OCI-LY1 (cell line): ENCODE results near the gene AGBL1.

ENCODE experiments used
- H2AFZ ChIP-seq: fragments of 200-600 bp; sonication (generic), shearing (Covaris generic); 2 replicates; pipeline ENCODE4 v1.6.0; 2014; ENCODE audit warnings: antibody characterized with exemption, mild to moderate bottlenecking, low read length
- H3F3A ChIP-seq: fragments of 200-600 bp; sonication (generic), shearing (Covaris generic); 2 replicates; pipeline ENCODE4 v1.6.0; 2014; ENCODE audit warnings: mild to moderate bottlenecking, antibody characterized with exemption, low read length, moderate library complexity; ENCODE audit not compliant: insufficient read depth
- H3K27ac ChIP-seq: fragments of 200-600 bp; sonication (generic); 2 replicates; pipeline ENCODE4 v1.5.1; 2014; ENCODE audit warnings: low read length, mixed run types, mild to moderate bottlenecking, low read depth; ENCODE audit not compliant: poor library complexity, severe bottlenecking
- H3K27me3 ChIP-seq: fragments of 200-600 bp; sonication (generic); 2 replicates; pipeline ENCODE4 v1.6.0; 2014; ENCODE audit warnings: antibody characterized with exemption, mild to moderate bottlenecking, low read length, moderate library complexity; ENCODE audit not compliant: insufficient read depth
- H3K36me3 ChIP-seq: fragments of 200-600 bp; sonication (generic); 2 replicates; pipeline ENCODE4 v1.6.1; 2014; ENCODE audit warnings: mild to moderate bottlenecking, antibody characterized with exemption, low read length, moderate library complexity, mixed read lengths; ENCODE audit not compliant: insufficient read depth
- H3K4me1 ChIP-seq: fragments of 200-600 bp; sonication (generic); 2 replicates; pipeline ENCODE4 v1.5.1; 2014; ENCODE audit warnings: mild to moderate bottlenecking, low read length, moderate library complexity; ENCODE audit not compliant: insufficient read depth, severe bottlenecking
- H3K4me2 ChIP-seq: fragments of 200-600 bp; sonication (generic), shearing (Covaris generic); 2 replicates; pipeline ENCODE4 v1.6.1; 2014; ENCODE audit warnings: low read length
- H3K4me3 ChIP-seq: fragments of 200-600 bp; sonication (generic); 2 replicates; pipeline ENCODE4 v1.5.1; 2014; ENCODE audit warnings: low read length, low read depth, mild to moderate bottlenecking, mixed read lengths; ENCODE audit not compliant: poor library complexity, severe bottlenecking
- H3K79me2 ChIP-seq: fragments of 200-600 bp; shearing (Covaris generic); 2 replicates; pipeline ENCODE4 v1.6.1; 2016; ENCODE audit warnings: mixed run types, low read length, mixed read lengths; ENCODE audit not compliant: insufficient read depth
- H3K9ac ChIP-seq: fragments of 200-600 bp; sonication (generic), shearing (Covaris generic); 2 replicates; pipeline ENCODE4 v1.6.1; 2014; ENCODE audit warnings: mild to moderate bottlenecking, low read length, mixed read lengths
- H3K9me2 ChIP-seq: fragments of 200-600 bp; sonication (generic), shearing (Covaris generic); 2 replicates; pipeline ENCODE4 v1.6.1; 2014; ENCODE audit warnings: low read depth, mild to moderate bottlenecking, low read length, mixed read lengths
- H3K9me3 ChIP-seq: fragments of 200-600 bp; shearing (Covaris generic); 2 replicates; pipeline ENCODE4 v1.6.1; 2014; ENCODE audit warnings: low read length, mixed read lengths
- H4K20me1 ChIP-seq: fragments of 200-600 bp; sonication (generic), shearing (Covaris generic); 2 replicates; pipeline ENCODE4 v1.6.0; 2016; ENCODE audit warnings: mild to moderate bottlenecking, low read length; ENCODE audit not compliant: insufficient read depth
- CTCF ChIP-seq: fragments of 200-600 bp; sonication (generic), shearing (Covaris generic); IDR thresholded peaks from 2 replicates; pipeline ENCODE4 v1.5.1; 2017; ENCODE audit warnings: mild to moderate bottlenecking, antibody characterized with exemption, low read length, moderate library complexity, mixed read lengths
- EZH2 ChIP-seq: fragments of 200-600 bp; sonication (generic), shearing (Covaris generic); IDR thresholded peaks from 2 replicates; pipeline ENCODE4 v1.8.0; 2017; ENCODE audit warnings: borderline replicate concordance, mixed run types, mild to moderate bottlenecking, antibody characterized with exemption, low read length, moderate library complexity, mixed read lengths

Gene AGBL1

GRCh38 chr15:86505951-86506350 lies 426.3 kb downstream of the AGBL1 start:
- no peaks in the 10 kb centered on the region for H4K20me1 ChIP-seq
- no peaks in the 10 kb centered on the region for H3K9me3 ChIP-seq
- no peaks in the 10 kb centered on the region for H3K36me3 ChIP-seq
- no peaks in the 10 kb centered on the region for H3K4me1 ChIP-seq
- H3K79me2 ChIP-seq = no peaks in the 10 kb centered on the region
- no peaks in the 10 kb centered on the region for H3K9me2 ChIP-seq
- H3F3A ChIP-seq = no peaks in the 10 kb centered on the region
- TF ChIP-seq EZH2 (no peak), CTCF (no peak)
- H2AFZ ChIP-seq = no peak overlapping the region
- no peak overlapping the region for H3K9ac ChIP-seq
- H3K4me2 ChIP-seq = no peak overlapping the region
- no peaks in the 10 kb centered on the region for H3K27me3 ChIP-seq
- no peak overlapping the region for H3K27ac ChIP-seq
- H3K4me3 ChIP-seq = no peak overlapping the region

DNA sequence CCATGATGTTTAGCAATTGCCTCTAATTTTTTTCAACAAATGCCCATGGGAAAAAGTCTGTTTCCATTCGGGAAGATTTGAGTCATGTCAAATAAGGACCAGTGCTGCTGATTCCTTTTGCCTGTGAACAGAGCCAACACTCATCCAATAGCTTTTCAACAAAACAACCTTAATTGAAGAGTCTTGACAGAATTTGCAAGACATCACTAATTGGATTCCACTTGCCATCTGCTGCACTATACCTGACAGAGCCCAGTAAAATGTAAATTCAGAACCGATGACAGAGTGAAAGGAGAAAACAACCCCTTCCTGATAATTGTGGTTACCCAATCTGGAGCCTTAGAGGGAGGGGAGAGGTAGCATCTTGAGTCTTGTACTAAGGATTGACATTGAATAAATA lies 426.7 kb downstream of the AGBL1 start:
- Histone ChIP-seq H3F3A (no peaks in the 10 kb centered on the region), H3K4me3 (no peak overlapping the region), H4K20me1 (no peaks in the 10 kb centered on the region), H3K27ac (no peak overlapping the region), H3K4me2 (no peak overlapping the region), H3K9me2 (no peaks in the 10 kb centered on the region), H3K4me1 (no peaks in the 10 kb centered on the region), H2AFZ (no peak overlapping the region), H3K9ac (no peak overlapping the region), H3K9me3 (no peaks in the 10 kb centered on the region), H3K27me3 (no peaks in the 10 kb centered on the region), H3K36me3 (no peaks in the 10 kb centered on the region), H3K79me2 (no peaks in the 10 kb centered on the region)
- TF ChIP-seq CTCF (no peak), EZH2 (no peak)

- H3K9me2 ChIP-seq = 0 out of 2 replicates have a peak, but pooled peaks cover 3% of the 10 kb centered on the region
- H2AFZ ChIP-seq = no peak overlapping the region
- H3K9me3 ChIP-seq = no peaks in the 10 kb centered on the region
- H3K4me1 ChIP-seq = no peaks in the 10 kb centered on the region
- H3K27me3 ChIP-seq = no peaks in the 10 kb centered on the region
- no peak overlapping the region for H3K4me3 ChIP-seq
- no peak overlapping the region for H3K9ac ChIP-seq
- no peaks in the 10 kb centered on the region for H4K20me1 ChIP-seq
- H3F3A ChIP-seq = no peaks in the 10 kb centered on the region
- no peak overlapping the region for H3K27ac ChIP-seq
- no peak overlapping the region for H3K4me2 ChIP-seq
- TF ChIP-seq EZH2 (no peak), CTCF (no peak)
- H3K36me3 ChIP-seq = no peaks in the 10 kb centered on the region
- H3K79me2 ChIP-seq = no peaks in the 10 kb centered on the region
Observed at GRCh38 chr15:86515625-86516024, 436.0 kb downstream of the AGBL1 start.
